ENCODE data around the gene MYRF. TPM values are rescaled to one million over a fixed set of nuclear protein-coding genes. Genes with fewer than 3 reads are reported as not detected.
A peak's percentile ranks its signal among the peaks of the same experiment; 100 is the strongest.

The MYRF gene
- total and polyA plus RNA-seq, 2 donors (not counting 3 experiments of a cell fraction or from before 2014, with no cell fraction given), result 0.82 to 0.98 TPM

- Histone ChIP-seq H3K9me1 (replicated peaks; ENCODE audit: control insufficient read depth, extremely low read depth, insufficient read depth, low read length) (no peaks in the 10 kb centered on the region), H3K79me2 (ENCODE audit: control insufficient read depth, insufficient read depth, low read length) (peaks cover 26% of the 10 kb centered on the region), H3K27me3 (ENCODE audit: control insufficient read depth in 2 of 2, insufficient read depth in 2 of 2, low read length in 2 of 2) (no peaks in the 10 kb centered on the region), H3K9me3 (replicated peaks; ENCODE audit: control insufficient read depth, insufficient read depth, low read length) (no peaks in the 10 kb centered on the region), H3K27ac (ENCODE audit: insufficient read depth, low read depth, low read length) (peak overlapping the region; percentile 46), H3K9ac (replicated peaks; ENCODE audit: extremely low read depth, insufficient read depth, low read length) (peak overlapping the region; percentile 46), H4K20me1 (replicated peaks; ENCODE audit: control insufficient read depth, extremely low read depth, insufficient read depth, low read length) (no peaks in the 10 kb centered on the region), H3K36me3 (ENCODE audit: control insufficient read depth in 2 of 2, extremely low read depth in 1 of 2, insufficient read depth in 2 of 2, low read length in 2 of 2) (peaks cover 2 to 4% of the 10 kb centered on the region in 2 experiments), H3K4me2 (ENCODE audit: insufficient read depth, low read length) (peak overlapping the region; percentile 65), H2AFZ (ENCODE audit: low read depth, low read length) (no peak overlapping the region), H3K4me1 (ENCODE audit: control insufficient read depth, extremely low read depth, insufficient read depth, low read length) (peaks cover 19% of the 10 kb centered on the region), H3K4me3 (replicated peaks in 1 of 3; ENCODE audit: insufficient read depth in 1 of 3, low read depth in 1 of 3, low read length in 3 of 3) (peak overlapping the region; percentile 5 to 66 (median 62))
- TSS peak; percentile 30 for BruUV-seq (replicated peaks)
- dilution Hi-C loops (cut with MboI; ENCODE audit: extremely low pct_ligation_motif_present, low sequenced_read_pairs), result no loop called here
- FAIRE-seq (peak; percentile 31), DNase-seq (ENCODE audit: low read depth, low spot score) (no peak)
- CTCF ChIA-PET, result interaction anchor here (1.0 to 5.5 kb wide), 7 partner anchors 11 to 264 kb away, joined by 4 to 56 read pairs (median 12); partner anchors contain the start of gene FADS2
- POLR2A ChIA-PET, result interaction anchor here (1.2 to 5.0 kb wide), 2 partner anchors 12 to 21 kb away, joined by 3 to 36 read pairs; partner anchors contain the start of gene FADS2
- no peak for TF ChIP-seq EZH2 (IDR thresholded peaks at IDR 0.05; ENCODE audit: borderline replicate concordance, low read depth, low read length, severe bottlenecking)
- TF ChIP-seq FOS (IDR thresholded peaks at IDR 0.05; ENCODE audit: borderline replicate concordance, insufficient read depth, low read length), result no peak
- no peak for TF ChIP-seq POLR2AphosphoS5 (IDR thresholded peaks at IDR 0.05; ENCODE audit: insufficient read depth, low read depth, low read length)
- TF ChIP-seq JUN (IDR thresholded peaks at IDR 0.05; ENCODE audit: borderline replicate concordance, insufficient read depth, insufficient read length, low read depth), result no peak
- TF ChIP-seq MYC (IDR thresholded peaks at IDR 0.05; ENCODE audit: low read depth, low read length), result no peak
- no peak for TF ChIP-seq POLR2A (IDR thresholded peaks at IDR 0.05; ENCODE audit: low read depth, low read length)
- TF ChIP-seq MAX (IDR thresholded peaks at IDR 0.05; ENCODE audit: insufficient read depth, insufficient read length), result no peak
- intact Hi-C loops (cut with micrococcal nuclease), result loop anchor here (1.0 to 5.0 kb wide), 3 partner anchors 10 to 290 kb away; partner anchors contain the start of gene FTH1
These were observed 65.2 kb downstream of the MYRF start for GRCh38 chr11:61817471-61818202.
